Measurements from ENCODE around the gene SLC48A1. TPM values are rescaled to one million over a fixed set of nuclear protein-coding genes. Genes with fewer than 3 reads are reported as not detected.

SLC48A1 gene
- total RNA-seq, 1 donor = 25.1 TPM

DNA sequence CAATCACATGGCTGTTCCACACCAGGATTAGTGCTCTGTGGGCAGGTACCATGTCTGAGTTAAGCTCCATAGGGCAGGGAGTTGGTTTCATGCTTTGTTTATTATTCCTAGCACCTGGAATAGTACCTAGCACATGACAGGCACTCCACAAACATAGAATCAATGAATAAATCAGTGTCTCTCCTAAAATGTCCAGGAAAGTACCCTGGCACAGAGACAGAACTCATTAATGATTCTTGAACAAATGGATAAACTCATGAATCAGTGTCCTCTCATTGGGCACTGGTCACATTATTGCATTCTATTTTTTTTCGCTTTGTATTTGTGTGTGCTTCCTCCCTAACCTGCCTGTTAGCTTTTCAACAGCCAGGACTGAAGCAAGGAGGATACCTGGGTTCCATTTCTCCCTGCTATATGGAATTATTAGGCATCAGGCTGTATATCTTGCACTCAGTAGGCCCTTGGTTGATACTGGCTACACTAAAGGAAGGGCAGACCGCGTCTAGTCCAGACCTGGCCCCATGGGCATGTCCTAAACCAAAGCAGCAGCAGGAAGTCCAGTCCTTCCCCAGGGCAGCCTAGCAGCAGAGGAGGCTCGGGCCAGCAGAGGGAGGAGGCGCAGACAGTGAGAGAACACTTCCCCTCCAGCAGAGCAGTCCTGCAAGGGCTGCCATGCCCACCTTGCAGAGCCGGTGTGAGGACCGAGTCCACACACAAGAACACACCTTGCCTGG is 28.3 kb downstream of the SLC48A1 start:
- TF ChIP-seq, protein P1, sequence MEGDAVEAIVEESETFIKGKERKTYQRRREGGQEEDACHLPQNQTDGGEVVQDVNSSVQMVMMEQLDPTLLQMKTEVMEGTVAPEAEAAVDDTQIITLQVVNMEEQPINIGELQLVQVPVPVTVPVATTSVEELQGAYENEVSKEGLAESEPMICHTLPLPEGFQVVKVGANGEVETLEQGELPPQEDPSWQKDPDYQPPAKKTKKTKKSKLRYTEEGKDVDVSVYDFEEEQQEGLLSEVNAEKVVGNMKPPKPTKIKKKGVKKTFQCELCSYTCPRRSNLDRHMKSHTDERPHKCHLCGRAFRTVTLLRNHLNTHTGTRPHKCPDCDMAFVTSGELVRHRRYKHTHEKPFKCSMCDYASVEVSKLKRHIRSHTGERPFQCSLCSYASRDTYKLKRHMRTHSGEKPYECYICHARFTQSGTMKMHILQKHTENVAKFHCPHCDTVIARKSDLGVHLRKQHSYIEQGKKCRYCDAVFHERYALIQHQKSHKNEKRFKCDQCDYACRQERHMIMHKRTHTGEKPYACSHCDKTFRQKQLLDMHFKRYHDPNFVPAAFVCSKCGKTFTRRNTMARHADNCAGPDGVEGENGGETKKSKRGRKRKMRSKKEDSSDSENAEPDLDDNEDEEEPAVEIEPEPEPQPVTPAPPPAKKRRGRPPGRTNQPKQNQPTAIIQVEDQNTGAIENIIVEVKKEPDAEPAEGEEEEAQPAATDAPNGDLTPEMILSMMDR (IDR thresholded peaks at IDR 0.05; ENCODE audit: insufficient read depth, low read length) = peak; percentile 44
- no peak overlapping the region for H3K4me3 ChIP-seq (ENCODE audit: low read depth, low read length)
- no peak for DNase-seq (ENCODE audit: low read depth)

- TF ChIP-seq, protein P1 (IDR thresholded peaks at IDR 0.05; ENCODE audit: insufficient read depth, low read length) = no peak
These were observed 28.8 kb downstream of the SLC48A1 start for GRCh38 chr12:47801904-47802246.

DNA sequence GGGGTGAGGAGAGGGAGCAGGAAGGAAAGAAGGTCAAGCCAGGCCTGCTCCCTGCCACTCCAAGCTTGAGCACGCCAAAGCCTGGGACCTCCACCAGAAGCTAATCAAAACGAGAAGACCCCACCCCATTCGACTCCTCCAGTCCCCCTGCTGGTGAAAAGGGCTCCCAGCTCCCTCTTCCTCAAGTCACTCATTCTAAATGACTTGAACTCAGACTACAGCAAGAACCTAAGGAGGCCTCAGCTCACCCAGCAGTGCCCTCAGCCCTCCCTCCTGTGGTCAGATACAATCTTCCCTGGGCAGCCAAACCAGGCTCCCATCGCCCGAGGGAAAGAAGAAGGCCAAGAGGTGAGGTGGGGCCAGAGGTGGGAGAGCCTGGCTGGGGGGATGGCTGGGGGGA is 29.3 kb downstream of the SLC48A1 start:
- TF ChIP-seq, protein P1 (IDR thresholded peaks at IDR 0.05; ENCODE audit: insufficient read depth, low read length) = peak; percentile 51

More at GRCh38 chr12:47801904-47802246, 28.8 kb downstream of the SLC48A1 start:
- no peak for DNase-seq (ENCODE audit: low read depth)
- H3K4me3 ChIP-seq (ENCODE audit: low read depth, low read length) = no peak overlapping the region

DNA sequence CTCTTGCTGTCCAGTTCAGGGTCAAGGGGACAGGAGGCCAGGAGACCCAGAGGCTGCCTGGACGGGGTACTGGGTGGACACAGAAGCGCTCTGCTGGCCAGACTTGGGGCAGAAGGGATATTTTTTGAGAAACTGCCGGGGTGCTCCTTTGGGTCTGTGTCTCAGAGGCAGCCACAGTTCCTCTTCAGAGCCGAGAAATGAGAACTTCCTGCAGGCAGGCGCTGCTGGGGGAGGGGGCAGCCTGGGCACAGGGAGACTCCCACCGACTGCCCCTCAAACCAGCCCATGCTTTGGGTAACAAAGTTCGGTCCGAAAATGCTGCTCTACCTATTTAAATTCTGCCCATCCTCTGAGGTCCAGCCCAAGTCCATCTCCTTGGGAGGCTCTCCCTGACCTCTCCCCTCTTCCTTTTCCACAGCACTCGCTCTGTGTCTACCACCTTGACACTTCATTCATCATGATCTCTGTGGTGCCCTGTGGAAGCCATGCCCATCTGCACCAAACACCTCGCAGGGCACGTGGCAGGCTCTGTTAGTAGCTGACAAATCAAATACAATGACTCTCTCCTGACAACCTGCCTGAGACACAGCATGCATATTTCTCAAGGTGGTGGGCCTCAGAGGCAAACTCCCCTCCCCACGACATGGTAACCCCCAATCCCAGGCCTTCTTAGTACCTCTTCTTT is 30.3 kb downstream of the SLC48A1 start:
- TF ChIP-seq, protein P1 (IDR thresholded peaks at IDR 0.05; ENCODE audit: insufficient read depth, low read length) = no peak
- no peak for DNase-seq (ENCODE audit: low read depth)
- no peak overlapping the region for H3K4me3 ChIP-seq (ENCODE audit: low read depth, low read length)

More for the DNA sequence above, 29.3 kb downstream of the SLC48A1 start:
- no peak for DNase-seq (ENCODE audit: low read depth)
- no peak overlapping the region for H3K4me3 ChIP-seq (ENCODE audit: low read depth, low read length)

DNA sequence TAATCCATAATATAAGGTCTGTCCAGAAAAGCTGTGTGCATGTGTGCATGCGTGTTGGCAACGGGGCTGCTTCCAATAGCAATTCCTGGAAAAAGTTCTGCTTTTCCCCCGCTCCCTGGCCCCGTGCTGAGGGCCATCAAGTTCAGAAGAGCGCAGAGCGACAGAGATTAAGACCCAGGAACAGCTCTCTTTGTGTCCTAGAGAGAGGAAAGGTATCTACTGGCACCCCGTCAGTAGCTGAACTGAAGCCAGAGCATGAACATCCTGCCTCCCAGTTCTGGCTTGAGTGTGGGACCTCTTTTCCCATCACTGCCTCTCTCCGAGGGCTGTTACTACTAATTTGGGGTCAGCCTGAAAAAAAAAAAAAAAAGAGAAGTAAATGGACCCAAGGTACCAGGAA is 31.1 kb downstream of the SLC48A1 start:
- no peak for DNase-seq (ENCODE audit: low read depth)
- TF ChIP-seq, protein P1 (IDR thresholded peaks at IDR 0.05; ENCODE audit: insufficient read depth, low read length) = no peak

GRCh38 chr12:47805417-47805816 is 32.4 kb downstream of the SLC48A1 start:
- TF ChIP-seq, protein P1 (IDR thresholded peaks at IDR 0.05; ENCODE audit: insufficient read depth, low read length) = no peak
- no peak for DNase-seq (ENCODE audit: low read depth)
- no peak overlapping the region for H3K4me3 ChIP-seq (ENCODE audit: low read depth, low read length)

More for the DNA sequence above, 31.1 kb downstream of the SLC48A1 start:
- no peak overlapping the region for H3K4me3 ChIP-seq (ENCODE audit: low read depth, low read length)
